Activated T-cell treated with anti-CD3 and anti-CD28 coated beads, Interleukin-2, amount 50 U/mL, for 1 hour (primary cell): Measurements from ENCODE around the gene C16orf87.
"Not testable (repeated sequence)": the region's sequence is repeated elsewhere in the genome, so short reads cannot be mapped to it uniquely, and the experiment has no call there.

Experiments
- DNase-seq: peaks from one replicate; pipeline ENCODE4 v3.0.0-alpha.2; 2020

Gene C16orf87

GRCh38 chr16:46830902-46831647, at the start of gene C16orf87:
C16orf87 (minus strand) TSS chr16:46831180; CDS start chr16:46831149, 31 bp downstream.
- DNase-seq: peak; percentile 93

- no peak for DNase-seq
Measured at GRCh38 chr16:46875243-46875642, 44.3 kb upstream of the C16orf87 start.

DNA sequence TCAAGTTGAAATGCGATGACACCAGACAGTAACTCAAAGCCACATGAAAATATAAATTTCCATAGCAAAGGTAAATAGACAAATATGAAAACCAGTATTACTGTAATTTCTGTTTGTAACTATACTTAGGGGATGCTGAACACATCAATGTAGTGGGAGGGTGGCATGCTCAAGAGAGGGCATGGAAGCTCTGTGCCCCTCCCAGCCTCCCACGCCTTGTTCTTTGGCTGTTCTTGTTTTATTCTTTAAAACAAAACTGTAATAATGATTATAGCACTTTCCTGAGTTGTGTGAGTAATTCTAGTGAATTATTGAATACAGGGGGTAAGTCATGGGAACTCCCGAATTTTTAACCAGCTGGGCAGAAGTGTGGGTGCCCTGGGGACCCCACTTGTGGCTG, 42.2 kb upstream of the C16orf87 start:
- DNase-seq: no peak

GRCh38 chr16:46871597-46871996, 40.6 kb upstream of the C16orf87 start:
- DNase-seq: no peak

DNA sequence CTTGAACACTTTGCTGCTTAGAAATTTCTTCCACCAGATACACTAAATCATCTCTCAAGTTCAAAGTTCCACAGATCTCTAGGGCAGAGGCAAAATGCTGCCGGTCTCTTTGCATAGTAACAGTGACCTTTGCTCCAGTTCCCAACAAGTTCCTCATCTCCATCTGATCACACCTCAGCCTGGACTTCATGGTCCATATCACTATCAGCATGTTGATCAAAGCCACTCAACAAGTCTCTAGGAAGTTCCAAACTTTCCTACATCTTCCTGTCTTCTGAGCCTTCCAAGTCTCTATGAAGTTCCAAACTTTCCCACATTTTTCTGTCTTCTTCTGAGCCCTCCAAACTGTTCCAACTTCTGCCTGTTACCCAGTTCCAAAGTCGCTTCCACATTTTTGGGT, 37.9 kb upstream of the C16orf87 start:
- DNase-seq: not testable (repeated sequence)

DNA sequence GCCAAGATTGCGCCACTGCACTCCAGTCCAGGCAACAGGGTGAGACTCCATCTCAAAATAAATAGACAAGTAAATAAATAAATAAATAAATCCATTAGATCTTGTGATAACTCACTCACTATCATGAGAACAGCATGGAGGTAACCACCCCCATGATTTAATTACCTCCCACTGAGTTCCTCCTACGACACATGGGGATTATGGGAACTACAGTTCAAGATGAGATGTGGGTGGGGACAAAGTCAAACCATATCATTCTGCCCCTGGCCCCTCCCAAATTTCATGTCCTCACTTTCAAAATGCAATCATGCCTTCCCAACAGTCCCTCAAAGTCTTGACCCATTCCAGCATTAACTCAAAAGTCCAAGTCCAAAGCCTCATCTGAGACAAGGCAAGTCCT, 36.5 kb upstream of the C16orf87 start:
- DNase-seq: not testable (repeated sequence)

- DNase-seq: no peak
Measured at GRCh38 chr16:46866286-46866685, 35.3 kb upstream of the C16orf87 start.

- no peak for DNase-seq
Measured at GRCh38 chr16:46862555-46863447, 31.8 kb upstream of the C16orf87 start.

DNA sequence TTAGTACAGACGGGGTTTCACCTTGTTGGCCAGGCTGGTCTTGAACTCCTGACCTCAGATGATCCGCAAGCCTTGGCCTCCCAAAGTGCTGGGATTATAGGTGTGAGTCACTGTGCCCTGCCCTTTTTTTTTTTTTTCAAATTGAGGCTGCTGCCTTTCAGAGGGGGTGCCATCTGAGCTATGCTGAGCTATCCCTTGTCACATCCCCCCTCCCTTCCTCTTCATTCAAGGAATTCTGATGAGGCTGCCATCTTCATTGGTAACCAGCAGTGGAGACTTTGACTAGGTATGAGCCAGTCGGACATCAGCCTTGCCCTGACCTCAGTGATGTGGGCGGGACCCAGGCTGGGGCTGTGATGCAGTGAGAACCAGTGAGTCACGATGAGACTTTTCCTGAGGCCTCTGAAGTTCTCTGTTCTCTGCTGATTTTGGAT, 28.8 kb upstream of the C16orf87 start:
- DNase-seq: no peak

DNA sequence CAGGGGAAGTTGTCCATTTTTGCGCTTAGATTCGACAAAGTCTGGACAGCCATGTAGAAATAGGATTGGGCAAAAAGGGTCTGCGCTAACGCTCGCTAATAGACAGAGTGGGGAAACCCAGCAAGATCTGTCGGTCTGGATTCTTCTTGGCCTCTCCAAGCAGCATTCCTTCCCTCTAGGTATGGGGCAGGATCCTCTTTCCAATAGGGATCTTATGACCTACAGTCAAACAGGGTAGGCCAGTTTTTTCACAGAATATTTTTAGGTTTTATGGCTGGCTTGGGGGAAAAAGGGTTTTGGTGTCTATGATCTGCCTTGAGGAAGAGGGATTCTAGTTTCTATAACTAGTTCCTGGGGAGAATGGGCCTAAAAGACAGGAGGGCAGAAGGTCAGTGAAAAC, 27.2 kb upstream of the C16orf87 start:
- DNase-seq: no peak

DNA sequence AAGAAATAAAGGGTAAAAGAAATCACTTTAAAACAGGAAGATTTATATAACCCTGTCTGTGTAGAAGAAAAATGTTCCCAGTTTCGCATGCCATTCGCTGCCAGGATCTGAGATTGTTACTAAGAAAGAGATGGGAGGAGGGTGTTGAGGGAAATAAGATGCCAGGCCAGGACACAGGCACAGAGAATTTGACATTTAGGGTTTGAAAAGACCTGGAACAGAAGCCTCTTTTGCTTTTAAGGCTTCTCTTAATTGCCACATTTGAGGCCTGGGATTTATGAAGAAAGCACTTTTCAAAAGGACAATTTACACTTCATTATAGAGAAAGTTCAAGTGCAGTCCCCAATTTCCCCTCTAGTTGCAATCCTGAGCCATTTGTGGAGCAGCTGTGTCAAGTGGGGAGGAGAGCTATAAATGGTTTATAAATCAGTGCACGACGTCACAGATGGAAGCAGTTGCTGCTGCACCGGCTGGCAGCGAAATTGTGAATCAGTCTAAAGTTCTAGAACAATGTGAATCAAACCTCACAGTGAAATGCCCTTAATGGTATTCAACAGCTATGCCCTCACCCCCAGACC, 26.5 kb upstream of the C16orf87 start:
- no peak for DNase-seq

GRCh38 chr16:46855389-46855788, 24.4 kb upstream of the C16orf87 start:
- no peak for DNase-seq

DNA sequence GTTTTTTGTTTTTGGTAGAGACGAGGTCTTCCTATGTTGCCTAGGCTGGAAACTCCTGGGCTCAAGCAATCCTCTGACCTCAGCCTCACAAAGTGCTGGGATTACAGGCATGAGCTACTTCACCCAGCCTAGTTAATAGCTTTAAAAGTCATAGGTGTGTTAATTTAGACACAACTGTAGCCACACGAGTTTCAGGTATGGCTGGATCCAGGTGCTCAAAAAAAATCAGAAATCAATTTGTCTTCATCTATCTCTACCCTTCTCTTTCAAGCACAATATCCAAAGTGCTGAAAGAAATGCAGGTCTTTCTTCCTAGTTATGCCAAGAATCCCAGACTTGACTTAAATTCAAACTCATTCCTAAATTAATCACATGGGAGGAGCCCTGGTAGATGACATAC, 23.9 kb upstream of the C16orf87 start:
- DNase-seq: no peak

GRCh38 chr16:46853713-46854443, 22.9 kb upstream of the C16orf87 start:
- DNase-seq: peak; percentile 58

GRCh38 chr16:46852130-46852529, 21.1 kb upstream of the C16orf87 start:
- no peak for DNase-seq

- DNase-seq: no peak
Measured at GRCh38 chr16:46850619-46851555, 19.9 kb upstream of the C16orf87 start.

DNA sequence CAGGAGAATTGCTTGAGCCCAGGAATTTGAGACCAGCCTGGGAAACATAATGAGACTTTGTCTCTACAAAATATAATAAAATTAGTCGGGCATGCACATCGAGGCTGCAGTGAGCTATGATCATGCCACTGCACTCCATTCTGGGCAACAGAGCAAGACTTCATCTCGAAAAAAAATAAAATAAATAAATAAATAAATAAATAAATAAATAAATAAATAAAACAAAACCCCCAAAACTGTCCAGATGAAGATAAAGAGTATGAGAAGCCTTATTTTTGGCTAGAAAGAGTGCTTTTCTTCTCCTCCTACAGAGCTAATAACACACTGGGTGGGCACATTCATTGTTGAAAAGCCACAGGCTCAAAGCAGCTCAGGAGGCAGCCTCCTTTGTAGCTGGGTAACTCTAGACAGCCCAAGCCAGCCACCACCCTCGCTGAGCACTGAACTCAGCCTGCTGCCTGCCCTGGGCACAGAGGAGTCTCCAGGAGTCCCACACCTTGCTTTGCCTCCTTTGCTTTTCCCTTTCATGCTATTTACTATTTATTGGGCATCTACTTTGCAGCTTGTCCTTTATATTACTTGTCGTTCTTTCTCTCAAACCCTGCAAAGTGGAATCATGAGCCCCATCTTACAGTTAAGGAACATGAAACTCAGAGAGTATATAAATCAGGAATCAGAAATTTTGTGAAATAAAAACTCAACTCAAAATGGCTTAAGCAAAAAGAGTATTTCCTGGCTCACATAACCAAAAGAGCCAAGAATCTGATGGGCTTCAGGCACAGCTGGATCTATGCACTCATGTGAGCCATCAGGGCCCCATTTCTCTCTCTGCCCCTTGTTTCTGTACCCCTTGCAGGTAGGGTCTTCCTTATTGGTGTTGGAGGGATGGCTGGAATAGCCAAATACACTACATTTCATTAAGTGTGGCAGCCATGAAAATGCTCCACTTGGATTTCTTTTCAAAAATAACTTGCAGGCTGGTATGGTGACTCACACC, 18.1 kb upstream of the C16orf87 start:
- DNase-seq: no peak

DNA sequence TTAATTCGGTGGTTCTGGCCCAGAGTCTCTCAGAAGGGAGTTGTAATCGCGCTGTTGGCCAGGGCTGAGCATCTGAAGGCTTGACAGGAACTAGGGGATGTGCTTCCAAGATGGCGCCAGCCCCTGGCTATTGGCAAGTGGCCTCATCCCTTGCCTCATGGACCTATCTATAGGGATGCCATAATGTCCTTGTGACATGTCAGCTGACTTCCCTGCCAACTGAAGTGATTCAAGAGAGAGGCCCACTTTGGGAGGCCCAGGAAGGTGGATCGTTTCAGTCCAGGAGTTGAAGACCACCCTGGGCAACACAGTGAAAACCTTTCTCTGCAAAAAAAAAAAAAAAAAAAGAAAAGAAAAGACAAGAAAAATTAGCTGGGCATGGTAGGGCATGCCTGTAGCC, 15.0 kb upstream of the C16orf87 start:
- no peak for DNase-seq

DNA sequence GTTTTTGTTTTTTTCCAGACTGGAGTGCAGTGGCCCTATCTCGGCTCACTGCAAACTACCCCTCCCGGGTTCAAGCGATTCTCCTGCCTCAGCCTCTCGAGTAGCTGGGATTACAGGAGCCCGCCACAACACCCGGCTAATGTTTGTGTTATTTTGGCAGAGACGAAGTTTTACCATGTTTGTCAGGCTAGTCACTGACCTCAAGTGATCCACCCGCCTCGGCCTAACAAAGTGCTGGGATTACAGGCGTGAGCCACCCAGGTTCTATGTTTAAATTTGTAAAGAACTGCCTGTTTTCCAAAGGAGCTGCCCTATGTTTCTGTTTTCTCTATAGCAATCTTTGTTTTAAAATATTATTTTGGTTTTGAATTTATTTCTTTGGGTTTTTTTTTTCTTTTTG, 13.8 kb upstream of the C16orf87 start:
- DNase-seq: no peak

DNA sequence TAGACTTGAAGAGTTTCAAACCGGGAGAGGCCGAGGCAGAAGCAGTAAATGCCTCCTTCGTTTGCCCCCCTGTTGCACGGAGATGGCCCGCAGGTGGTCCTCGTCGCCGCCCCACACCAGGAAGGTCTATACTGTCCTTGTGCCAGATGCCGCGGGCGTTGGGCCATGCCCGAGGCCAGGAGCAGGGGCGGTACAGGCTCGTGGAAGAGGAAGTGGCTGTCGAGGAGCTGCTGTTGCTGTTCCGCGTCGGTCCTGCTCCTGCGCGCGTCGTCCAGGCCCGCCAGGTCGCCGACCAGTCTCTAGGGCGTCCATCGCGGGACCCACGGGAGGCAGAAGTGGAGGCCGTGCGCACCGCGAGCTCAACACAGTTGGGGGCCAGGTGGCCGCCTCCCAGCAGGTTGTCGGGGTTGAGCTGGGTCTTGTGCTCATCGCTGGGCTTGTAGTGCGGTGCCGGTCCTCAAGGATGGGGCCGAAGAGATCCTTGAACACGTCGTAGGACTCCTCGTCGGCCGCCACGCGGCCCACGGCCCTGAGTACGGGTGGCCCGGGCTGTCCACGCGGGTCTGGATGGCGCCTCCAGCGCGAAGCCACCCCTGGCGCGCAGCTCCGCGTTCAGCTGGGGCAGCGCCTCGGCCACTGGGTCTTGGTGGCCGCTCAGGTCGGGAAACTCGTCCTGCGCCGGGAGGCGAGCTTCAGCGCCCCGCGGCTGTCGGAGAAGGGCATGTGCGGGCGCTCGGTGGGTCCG, 13.1 kb upstream of the C16orf87 start:
- no peak for DNase-seq
